GM20431 (cell line): ENCODE measurements around the gene WTIP.

Source experiments
- in situ Hi-C: fragments of 300-500 bp; cut with MseI, MboI; formaldehyde crosslinking; loops from one replicate; pipeline ENCODE4 v1.15.0; 2020; ENCODE audit warnings: low sequenced_read_pairs; ENCODE audit not compliant: unreplicated experiment

WTIP gene

GRCh38 chr19:34501339-34502320 lies 20.1 kb downstream of the WTIP start:
- in situ Hi-C loops: loop anchor here (25.0 kb wide), 1 partner anchor 211 kb away; no protein-coding TSS in a partner anchor

GRCh38 chr19:34502582-34503411 lies 21.2 kb downstream of the WTIP start:
- in situ Hi-C loops: loop anchor here (25.0 kb wide), 1 partner anchor 210 kb away; no protein-coding TSS in a partner anchor

- in situ Hi-C loops: loop anchor here (25.0 kb wide), 1 partner anchor 209 kb away; no protein-coding TSS in a partner anchor
Observed at GRCh38 chr19:34503531-34504272, 22.1 kb downstream of the WTIP start.

GRCh38 chr19:34504273-34504808 lies 22.8 kb downstream of the WTIP start:
- in situ Hi-C loops: loop anchor here (25.0 kb wide), 1 partner anchor 208 kb away; no protein-coding TSS in a partner anchor

- in situ Hi-C loops: loop anchor here (25.0 kb wide), 1 partner anchor 207 kb away; no protein-coding TSS in a partner anchor
Observed at GRCh38 chr19:34504809-34505291, 23.3 kb downstream of the WTIP start.

- in situ Hi-C loops: loop anchor here (25.0 kb wide), 1 partner anchor 207 kb away; no protein-coding TSS in a partner anchor
Observed at GRCh38 chr19:34505321-34506025, 23.9 kb downstream of the WTIP start.

GRCh38 chr19:34506026-34506370 lies 24.4 kb downstream of the WTIP start:
- in situ Hi-C loops: loop anchor here (25.0 kb wide), 1 partner anchor 206 kb away; no protein-coding TSS in a partner anchor

GRCh38 chr19:34507414-34508067 lies 26.0 kb downstream of the WTIP start:
- in situ Hi-C loops: loop anchor here (25.0 kb wide), 1 partner anchor 205 kb away; no protein-coding TSS in a partner anchor

GRCh38 chr19:34508540-34508939 lies 27.0 kb downstream of the WTIP start:
- in situ Hi-C loops: loop anchor here (25.0 kb wide), 1 partner anchor 204 kb away; no protein-coding TSS in a partner anchor

- in situ Hi-C loops: loop anchor here (25.0 kb wide), 1 partner anchor 201 kb away; no protein-coding TSS in a partner anchor
Observed at GRCh38 chr19:34510904-34511303, 29.3 kb downstream of the WTIP start.

GRCh38 chr19:34512254-34512822 lies 30.8 kb downstream of the WTIP start:
- in situ Hi-C loops: loop anchor here (25.0 kb wide), 1 partner anchor 200 kb away; no protein-coding TSS in a partner anchor

GRCh38 chr19:34513767-34514166 lies 32.2 kb downstream of the WTIP start:
- in situ Hi-C loops: loop anchor here (25.0 kb wide), 1 partner anchor 199 kb away; no protein-coding TSS in a partner anchor

- in situ Hi-C loops: loop anchor here (25.0 kb wide), 1 partner anchor 193 kb away; no protein-coding TSS in a partner anchor
Observed at GRCh38 chr19:34519602-34520001, 38.0 kb downstream of the WTIP start.

- in situ Hi-C loops: loop anchor here (25.0 kb wide), 1 partner anchor 189 kb away; no protein-coding TSS in a partner anchor
Observed at GRCh38 chr19:34523408-34523807, 41.9 kb downstream of the WTIP start.

GRCh38 chr19:34525001-34525400 lies 43.4 kb downstream of the WTIP start:
- in situ Hi-C loops: no loop called here

- in situ Hi-C loops: no loop called here
Observed at GRCh38 chr19:34534206-34534605, 52.6 kb downstream of the WTIP start.

- in situ Hi-C loops: no loop called here
Observed at GRCh38 chr19:34539396-34539795, 57.8 kb downstream of the WTIP start.
